ENCODE measurements around the gene FAM90A1. TPM values are rescaled to one million over a fixed set of nuclear protein-coding genes. Genes with fewer than 3 reads are reported as not detected.
"Not testable (repeated sequence)": the region's sequence is repeated elsewhere in the genome, so short reads cannot be mapped to it uniquely, and the experiment has no call there.

Gene FAM90A1
- total and polyA plus RNA-seq, 2 donors from 2014 or later = 0.54 to 0.80 TPM

- H3K4me1 ChIP-seq (ENCODE audit: control insufficient read depth in 2 of 3, insufficient read depth in 2 of 3, low read depth in 1 of 3, low read length in 3 of 3); H3K9ac ChIP-seq (ENCODE audit: low read length in 3 of 3); H3K27me3 ChIP-seq (ENCODE audit: control insufficient read depth, insufficient read depth, low read length); intact Hi-C loops (cut with DNase I); H3K4me3 ChIP-seq (ENCODE audit: low read length in 3 of 3); H3K36me3 ChIP-seq (ENCODE audit: control insufficient read depth in 2 of 3, insufficient read depth in 3 of 3, low read length in 3 of 3); FAIRE-seq; H3K27ac ChIP-seq (ENCODE audit: low read depth in 2 of 2, low read length in 2 of 2); H3K9me3 ChIP-seq (ENCODE audit: control insufficient read depth in 2 of 3, insufficient read depth in 1 of 3, low read length in 3 of 3): not testable (repeated sequence)
- DNase-seq = peak in 2 of 5 donors; percentile 24 to 57
- TF ChIP-seq CTCF (IDR thresholded peaks at IDR 0.05; ENCODE audit: borderline replicate concordance, extremely low read depth, insufficient read depth) = peak; percentile 55
Observed at GRCh38 chr12:8231666-8232608, 4.5 kb upstream of the FAM90A1 start.

- H3K9ac ChIP-seq (ENCODE audit: low read length in 3 of 3); intact Hi-C loops (cut with DNase I); H3K9me3 ChIP-seq (ENCODE audit: control insufficient read depth in 2 of 3, insufficient read depth in 1 of 3, low read length in 3 of 3); H3K4me3 ChIP-seq (ENCODE audit: low read length in 3 of 3); H3K27me3 ChIP-seq (ENCODE audit: control insufficient read depth, insufficient read depth, low read length); H3K36me3 ChIP-seq (ENCODE audit: control insufficient read depth in 2 of 3, insufficient read depth in 3 of 3, low read length in 3 of 3); DNase-seq; H3K27ac ChIP-seq (ENCODE audit: low read depth in 2 of 2, low read length in 2 of 2); H3K4me1 ChIP-seq (ENCODE audit: control insufficient read depth in 2 of 3, insufficient read depth in 2 of 3, low read depth in 1 of 3, low read length in 3 of 3); FAIRE-seq: not testable (repeated sequence)
Observed at GRCh38 chr12:8231049-8231448, 3.6 kb upstream of the FAM90A1 start.

- FAIRE-seq, DNase-seq: not testable (repeated sequence)
Observed at GRCh38 chr12:8229486-8229885, 2.1 kb upstream of the FAM90A1 start.

GRCh38 chr12:8228607-8229006 is 1.2 kb upstream of the FAM90A1 start:
- H3K4me1 ChIP-seq (ENCODE audit: control insufficient read depth in 2 of 3, insufficient read depth in 2 of 3, low read depth in 1 of 3, low read length in 3 of 3); H3K9ac ChIP-seq (ENCODE audit: low read length in 3 of 3); H3K9me3 ChIP-seq (ENCODE audit: control insufficient read depth in 2 of 3, insufficient read depth in 1 of 3, low read length in 3 of 3); intact Hi-C loops (cut with DNase I); H3K36me3 ChIP-seq (ENCODE audit: control insufficient read depth in 2 of 3, insufficient read depth in 3 of 3, low read length in 3 of 3); H3K4me3 ChIP-seq (ENCODE audit: low read length in 3 of 3); H3K27me3 ChIP-seq (ENCODE audit: control insufficient read depth, insufficient read depth, low read length); FAIRE-seq; H3K27ac ChIP-seq (ENCODE audit: low read depth in 2 of 2, low read length in 2 of 2); DNase-seq: not testable (repeated sequence)

More at GRCh38 chr12:8229486-8229885, 2.1 kb upstream of the FAM90A1 start:
- H3K27ac ChIP-seq (ENCODE audit: low read depth in 2 of 2, low read length in 2 of 2); H3K4me3 ChIP-seq (ENCODE audit: low read length in 3 of 3); H3K4me1 ChIP-seq (ENCODE audit: control insufficient read depth in 2 of 3, insufficient read depth in 2 of 3, low read depth in 1 of 3, low read length in 3 of 3); H3K9ac ChIP-seq (ENCODE audit: low read length in 3 of 3); H3K9me3 ChIP-seq (ENCODE audit: control insufficient read depth in 2 of 3, insufficient read depth in 1 of 3, low read length in 3 of 3); H3K36me3 ChIP-seq (ENCODE audit: control insufficient read depth in 2 of 3, insufficient read depth in 3 of 3, low read length in 3 of 3); H3K27me3 ChIP-seq (ENCODE audit: control insufficient read depth, insufficient read depth, low read length); intact Hi-C loops (cut with DNase I): not testable (repeated sequence)

GRCh38 chr12:8227732-8228077 is 287 bp upstream of the FAM90A1 start:
- H3K4me1 ChIP-seq (ENCODE audit: control insufficient read depth in 2 of 3, insufficient read depth in 2 of 3, low read depth in 1 of 3, low read length in 3 of 3); H3K36me3 ChIP-seq (ENCODE audit: control insufficient read depth in 2 of 3, insufficient read depth in 3 of 3, low read length in 3 of 3); FAIRE-seq; intact Hi-C loops (cut with DNase I); H3K27ac ChIP-seq (ENCODE audit: low read depth in 2 of 2, low read length in 2 of 2); H3K9me3 ChIP-seq (ENCODE audit: control insufficient read depth in 2 of 3, insufficient read depth in 1 of 3, low read length in 3 of 3); DNase-seq; H3K9ac ChIP-seq (ENCODE audit: low read length in 3 of 3); H3K4me3 ChIP-seq (ENCODE audit: low read length in 3 of 3); H3K27me3 ChIP-seq (ENCODE audit: control insufficient read depth, insufficient read depth, low read length): not testable (repeated sequence)
